Measurements from ENCODE around the gene CEP57L1.

CEP57L1 gene

DNA sequence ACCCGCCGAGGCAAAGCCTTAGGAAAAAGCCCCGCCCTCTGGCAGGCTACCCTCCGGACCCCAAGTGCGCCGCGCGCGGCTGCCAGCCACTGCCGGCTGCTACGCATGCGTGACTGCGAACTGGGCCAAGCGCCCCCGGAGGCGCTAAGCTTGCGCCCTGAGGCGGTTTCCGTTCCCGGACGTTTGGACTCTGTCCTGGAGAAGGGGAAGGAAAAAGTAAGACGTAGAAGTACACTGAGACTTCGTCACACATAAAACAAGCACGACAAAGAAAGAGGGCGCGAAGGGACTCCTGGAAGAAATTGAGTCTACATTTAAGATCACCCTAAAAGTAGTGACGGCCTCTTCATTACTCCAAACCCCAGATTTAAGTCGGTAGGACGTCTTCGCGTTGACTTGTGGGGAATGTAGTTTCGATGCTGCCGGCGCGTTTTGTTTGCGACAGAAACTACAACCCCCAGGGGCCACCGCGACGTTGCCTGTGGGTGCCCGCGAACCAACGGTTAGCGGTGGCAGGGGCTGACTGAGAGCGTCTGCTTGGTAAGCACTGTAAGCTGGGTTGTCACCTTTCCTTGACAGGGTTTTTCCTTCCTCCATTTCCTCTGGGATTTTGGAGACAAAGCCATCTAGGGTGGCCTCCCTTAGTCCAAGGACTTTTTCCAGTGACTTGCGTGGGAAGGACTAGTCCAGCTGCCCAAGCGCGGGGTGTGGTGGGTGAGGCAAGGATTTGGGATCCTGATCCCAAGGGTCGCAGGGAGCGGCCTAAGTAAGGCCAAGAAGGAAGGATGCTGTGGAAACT lies at the start of gene CEP57L1:
CEP57L1 (plus strand) TSS at position 472 of the 799 bp plus-strand sequence. CDS start 49,715 bp downstream, outside the sequence.
- peak; percentile 98 for DNase-seq

DNA sequence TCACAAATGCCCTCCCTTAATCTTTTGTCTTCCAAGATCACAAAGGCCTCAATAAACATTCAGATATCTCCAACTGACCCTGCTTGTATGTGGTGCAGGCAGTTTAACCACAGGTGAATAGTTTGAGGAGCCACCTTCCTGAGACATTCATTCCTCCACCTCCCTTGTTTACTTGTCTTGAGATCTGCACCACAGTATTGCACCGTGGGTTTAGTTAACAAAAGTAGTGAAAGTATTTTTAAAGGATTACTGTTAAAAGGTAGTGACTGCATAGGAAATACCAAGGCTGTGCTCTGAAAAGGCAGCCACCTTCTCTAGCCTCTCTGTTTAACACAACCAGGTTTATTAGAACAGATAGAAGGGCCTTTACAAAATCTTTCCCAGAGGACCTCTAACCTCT lies 47.1 kb upstream of the CEP57L1 start:
- no peak for DNase-seq

DNA sequence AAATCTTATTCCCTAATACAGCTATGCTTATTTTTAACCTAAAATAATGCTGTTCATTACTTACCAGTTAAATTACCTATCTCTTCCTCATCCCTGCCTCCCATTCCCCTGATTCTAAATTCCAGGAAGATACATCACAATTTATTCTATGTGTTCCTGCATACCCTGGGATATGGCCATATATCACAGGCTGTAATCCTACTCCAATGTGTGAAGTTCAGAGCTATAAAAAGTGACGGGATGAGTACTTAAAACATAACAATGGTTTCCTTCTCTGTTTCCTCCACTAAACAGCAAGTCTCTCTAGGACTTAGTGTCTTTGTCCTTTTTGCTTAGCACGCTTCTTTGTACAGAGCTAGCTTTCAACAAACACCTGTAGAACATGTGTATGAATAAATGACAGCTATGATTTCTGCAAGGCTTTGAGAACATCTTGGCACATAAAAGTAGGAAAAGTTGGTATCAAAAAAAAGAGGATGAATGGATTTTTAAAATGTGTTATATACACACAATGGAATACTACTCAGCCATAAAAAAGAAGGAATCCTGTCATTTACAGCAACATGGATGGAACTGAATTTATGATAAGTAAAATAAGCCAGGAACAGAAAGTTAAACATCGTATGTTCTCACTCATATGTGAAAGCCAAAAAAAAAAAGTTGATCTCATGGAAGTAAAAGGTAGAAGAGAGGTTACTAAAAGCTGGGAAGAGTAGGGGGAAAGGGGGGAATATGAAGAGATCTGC lies 46.5 kb upstream of the CEP57L1 start:
- no peak for DNase-seq

DNA sequence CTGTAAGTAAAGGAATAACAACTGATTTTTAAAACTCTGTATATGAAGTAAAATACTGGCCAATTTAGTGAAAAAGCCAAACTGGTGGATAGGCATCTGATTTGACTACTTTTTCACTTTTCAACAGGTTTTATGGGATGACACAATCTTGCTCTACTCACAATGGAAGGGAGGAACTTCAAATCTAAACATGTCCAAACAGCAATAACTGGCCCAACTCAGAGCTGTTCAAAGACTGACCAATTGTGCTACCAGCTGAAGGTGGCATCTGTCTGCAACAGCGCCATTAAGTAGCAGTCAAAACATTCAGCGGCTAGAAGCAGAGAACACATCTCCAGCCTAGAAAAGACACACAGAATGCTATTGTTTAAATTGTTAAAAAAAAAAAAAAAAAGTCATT lies 45.3 kb upstream of the CEP57L1 start:
- DNase-seq, result peak; percentile 4

DNA sequence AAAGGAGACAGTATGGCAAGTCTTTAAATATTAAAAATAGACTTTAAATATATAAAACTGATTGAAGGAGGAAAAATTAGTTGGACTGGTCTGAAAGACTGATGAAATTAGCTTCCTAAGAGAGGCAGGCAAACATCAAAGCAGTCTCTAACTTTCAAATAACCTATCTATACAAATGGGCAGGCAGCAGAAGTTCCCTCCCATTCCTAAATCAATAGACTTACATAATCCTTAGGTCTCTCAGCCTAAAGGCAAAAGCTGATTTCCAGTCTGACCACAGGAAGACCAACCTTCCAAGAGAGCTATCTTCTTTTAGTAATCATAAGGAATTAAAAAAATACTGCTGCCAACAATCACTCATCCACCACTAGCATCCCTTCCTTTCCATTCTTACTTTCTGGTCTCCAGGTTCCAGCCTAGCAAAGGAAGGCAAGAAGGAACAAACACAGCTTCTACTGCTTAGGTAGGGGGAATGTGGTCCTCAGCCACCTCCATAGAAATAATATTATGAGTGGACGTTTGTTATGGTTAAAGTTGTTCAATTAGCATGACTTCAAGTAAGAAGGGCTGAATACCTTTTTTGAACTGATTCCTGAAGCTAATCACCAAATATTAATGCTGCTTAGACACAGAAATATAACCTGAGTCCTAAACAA lies 44.7 kb upstream of the CEP57L1 start:
- no peak for DNase-seq

DNA sequence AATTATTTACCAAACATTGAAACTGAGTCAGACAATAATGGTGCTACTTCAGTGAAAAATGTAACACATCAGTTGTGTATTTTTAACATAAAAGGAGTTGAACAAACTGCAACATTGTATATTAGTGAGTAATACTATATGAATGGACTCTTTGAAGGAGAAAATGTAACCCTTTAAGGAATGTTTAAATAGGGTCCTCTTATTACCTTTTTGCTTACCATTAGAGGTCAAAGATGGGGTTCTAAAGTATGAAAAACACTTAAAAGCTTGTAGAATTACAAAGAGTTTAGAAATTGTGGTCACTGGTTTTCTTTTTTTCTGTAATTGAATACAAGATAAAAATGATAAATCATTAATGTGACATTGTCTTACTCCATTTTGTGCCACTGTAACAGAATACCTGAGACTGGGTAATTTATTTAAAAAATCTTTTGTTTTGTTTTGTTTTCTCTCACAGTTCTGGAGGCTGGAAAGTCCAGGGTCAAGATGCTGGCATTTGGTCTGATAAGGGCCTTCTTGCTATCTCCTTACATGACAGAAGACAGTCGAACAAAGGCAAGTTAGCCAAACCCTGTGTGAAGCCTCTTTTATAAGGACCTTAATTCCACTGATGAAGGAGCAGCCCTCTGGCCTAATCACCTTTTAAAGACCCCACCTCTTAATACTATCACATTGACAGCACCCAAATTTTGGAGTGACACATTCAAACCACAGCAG lies 43.8 kb upstream of the CEP57L1 start:
- no peak for DNase-seq

DNA sequence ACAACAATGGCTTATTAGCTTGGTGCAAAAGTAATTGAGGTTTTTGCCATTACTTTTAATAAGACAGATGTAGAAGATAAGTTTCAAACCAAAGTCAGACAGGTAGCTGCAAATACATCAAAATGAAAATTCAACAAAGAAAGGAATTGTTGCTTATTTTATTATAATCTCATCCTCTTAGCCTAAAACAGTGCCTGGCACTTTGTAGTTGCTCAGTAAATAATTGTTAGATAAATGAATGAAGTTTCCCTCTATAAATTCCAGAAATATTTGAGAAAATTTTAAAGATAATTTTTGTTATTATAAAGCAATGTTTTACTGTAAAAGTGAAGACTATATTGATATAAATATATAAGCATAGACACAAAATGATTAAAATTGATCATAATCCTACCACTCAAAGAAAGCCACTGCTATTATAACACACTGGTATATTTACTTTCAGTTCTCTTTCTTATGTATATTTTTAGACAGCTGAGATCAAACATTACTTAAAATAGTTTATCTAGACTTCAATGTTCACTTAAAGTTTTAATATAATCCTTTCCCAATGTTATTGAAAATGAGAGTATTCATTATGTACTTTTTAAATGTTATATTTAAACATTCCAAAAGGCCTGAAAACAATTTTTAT lies 43.2 kb upstream of the CEP57L1 start:
- no peak for DNase-seq

DNA sequence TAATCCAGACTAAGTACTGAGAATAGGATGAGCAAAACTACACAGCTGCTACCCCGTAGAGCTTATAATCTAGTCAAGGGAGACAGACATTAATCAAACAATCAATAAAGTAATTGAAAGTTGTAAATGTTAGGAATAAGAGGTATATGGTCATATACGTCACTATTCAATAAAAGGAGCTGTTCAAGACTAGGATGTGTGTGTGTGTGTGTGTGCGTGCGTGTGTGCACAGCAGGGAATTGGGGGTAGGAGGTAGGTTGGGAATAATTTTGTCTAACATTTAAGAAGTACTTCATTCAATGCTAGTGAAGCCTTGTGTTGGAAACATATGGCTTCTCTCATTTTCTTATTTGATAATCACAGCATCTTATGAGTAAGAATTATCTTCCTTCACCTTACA lies 42.5 kb upstream of the CEP57L1 start:
- no peak for DNase-seq

DNA sequence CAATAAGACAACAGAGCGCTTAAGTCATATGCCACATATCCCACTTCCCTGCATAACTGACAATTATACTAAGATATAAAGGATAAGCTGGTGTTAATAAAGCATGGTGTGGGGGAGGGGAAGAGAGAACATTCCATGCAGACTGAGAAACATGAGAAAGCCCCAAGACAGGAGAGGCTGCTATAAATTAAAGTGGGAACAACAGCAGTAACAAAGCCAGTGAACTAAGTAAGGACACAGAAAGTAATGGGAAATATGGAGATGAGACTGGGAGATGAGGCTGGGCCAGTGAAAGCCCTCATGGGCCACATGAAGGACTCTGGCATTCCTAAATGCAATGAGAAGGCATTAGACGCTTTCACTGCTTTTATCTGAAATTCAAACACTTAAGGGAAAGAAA lies 42.0 kb upstream of the CEP57L1 start:
- DNase-seq, result no peak

DNA sequence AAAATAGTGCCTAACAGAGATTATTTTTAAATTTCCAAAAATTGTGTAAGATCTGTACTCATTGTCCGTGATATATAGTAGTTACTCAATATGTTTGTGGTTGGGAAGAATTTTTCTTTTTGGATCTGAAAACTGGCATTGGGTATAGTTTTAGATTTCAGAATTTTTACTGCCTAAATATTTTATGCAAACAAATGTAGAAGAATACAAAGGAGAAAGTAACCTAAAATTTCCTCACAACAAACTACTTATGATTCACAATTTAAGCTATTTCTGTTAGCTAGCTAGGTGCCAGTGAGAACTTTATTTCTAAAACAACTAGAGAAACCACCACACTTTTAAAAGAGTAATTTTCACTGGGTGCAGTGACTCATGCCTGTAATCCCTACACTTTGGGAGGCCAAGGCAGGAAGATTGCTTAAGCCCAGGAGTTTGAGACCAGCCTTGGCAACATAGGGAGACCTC lies 39.5 kb upstream of the CEP57L1 start:
- no peak for DNase-seq

DNA sequence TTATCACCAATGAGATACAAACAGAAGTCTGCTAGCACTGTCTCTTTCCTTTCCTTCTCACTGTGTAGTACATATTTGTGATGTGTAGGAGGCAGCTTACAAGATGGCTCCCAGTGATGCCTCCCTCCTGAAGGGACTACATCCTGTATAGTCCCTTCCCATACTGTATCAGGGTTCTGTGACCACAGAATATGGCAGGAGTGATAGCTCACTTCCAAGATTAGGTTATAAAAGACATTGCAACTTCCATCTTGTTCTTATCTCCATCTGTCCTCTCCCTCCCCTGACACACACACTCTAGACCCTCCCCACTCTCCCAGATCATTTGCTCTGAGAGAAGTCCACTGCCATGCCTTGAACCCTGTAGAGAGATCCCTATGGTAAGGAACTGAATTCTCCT lies 38.6 kb upstream of the CEP57L1 start:
- DNase-seq, result no peak

DNA sequence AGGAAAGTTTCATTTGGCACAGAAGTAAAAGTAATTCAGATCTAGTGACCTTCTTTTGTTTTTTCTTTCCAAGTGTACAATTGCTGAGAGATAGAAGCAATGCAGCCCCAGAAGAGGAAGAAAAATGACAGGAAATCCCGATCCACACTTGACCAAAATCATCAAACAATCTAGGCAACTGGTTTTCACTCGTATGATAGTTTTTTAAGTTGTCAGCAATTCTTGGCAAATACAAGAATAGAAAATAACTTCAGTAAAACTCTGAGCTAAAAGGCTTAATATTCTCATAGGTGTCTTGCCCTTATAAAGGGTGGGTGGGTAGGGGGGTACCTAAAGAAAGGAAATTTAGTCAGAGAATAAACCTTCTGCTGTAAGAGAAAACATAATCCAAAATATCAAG lies 36.7 kb upstream of the CEP57L1 start:
- DNase-seq, result no peak

DNA sequence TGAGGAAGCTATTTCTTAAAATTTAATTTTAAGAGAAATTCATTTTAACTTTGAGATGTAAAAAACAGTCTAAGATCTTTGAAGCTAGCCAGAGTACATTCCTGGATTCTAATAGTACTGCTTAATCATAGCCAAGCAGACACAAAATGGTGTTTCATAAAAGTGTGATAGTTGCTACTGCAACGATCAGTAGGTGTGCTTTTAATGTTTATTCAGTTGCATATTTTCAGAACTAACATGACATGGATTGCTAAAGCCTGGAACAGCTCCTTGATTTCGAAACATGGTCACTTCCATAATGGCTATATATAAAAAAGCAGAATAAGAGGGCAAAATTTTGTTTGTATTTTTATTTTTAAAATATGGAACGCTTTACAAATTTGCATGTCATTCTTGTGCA lies 36.2 kb upstream of the CEP57L1 start:
- DNase-seq, result peak; percentile 64

DNA sequence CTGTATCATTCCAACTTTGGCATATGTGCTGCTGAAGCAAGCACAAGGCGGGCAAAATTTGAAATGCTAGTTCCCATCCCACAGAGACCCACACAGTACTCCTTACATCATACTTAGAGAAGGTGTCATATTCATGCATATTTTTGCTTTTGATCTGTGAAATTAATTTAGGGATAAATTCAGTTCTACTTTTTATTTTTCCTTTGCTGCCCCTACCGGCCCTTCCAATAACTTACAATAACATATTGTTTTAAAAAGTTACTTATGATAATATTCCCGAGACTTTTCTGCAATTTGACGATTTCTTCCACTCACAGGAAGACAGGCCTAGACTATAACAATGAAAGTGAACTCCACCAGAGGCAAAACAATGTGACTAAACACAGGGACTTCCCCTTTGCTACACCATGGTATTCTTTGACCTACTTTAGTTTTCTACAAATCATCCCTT lies 35.7 kb upstream of the CEP57L1 start:
- peak; percentile 76 for DNase-seq

DNA sequence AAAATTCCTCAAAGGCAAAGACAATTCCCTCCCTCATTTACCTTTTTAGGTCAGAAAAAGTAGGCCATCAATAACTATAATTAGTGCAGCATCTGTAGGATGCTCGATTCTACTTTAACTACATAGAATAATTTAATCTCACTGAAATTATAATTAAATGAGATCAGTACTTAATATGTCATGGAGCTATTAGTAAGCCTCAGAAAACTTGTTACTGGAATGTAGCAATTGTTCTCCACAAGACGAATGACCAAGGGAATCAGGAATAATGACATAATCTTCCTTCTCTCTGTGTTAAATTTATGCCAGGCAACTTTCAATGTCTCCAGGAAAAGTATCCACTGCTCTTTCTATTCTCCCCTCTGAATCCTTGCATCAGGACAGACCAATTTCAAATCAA lies 34.7 kb upstream of the CEP57L1 start:
- peak; percentile 38 for DNase-seq

DNA sequence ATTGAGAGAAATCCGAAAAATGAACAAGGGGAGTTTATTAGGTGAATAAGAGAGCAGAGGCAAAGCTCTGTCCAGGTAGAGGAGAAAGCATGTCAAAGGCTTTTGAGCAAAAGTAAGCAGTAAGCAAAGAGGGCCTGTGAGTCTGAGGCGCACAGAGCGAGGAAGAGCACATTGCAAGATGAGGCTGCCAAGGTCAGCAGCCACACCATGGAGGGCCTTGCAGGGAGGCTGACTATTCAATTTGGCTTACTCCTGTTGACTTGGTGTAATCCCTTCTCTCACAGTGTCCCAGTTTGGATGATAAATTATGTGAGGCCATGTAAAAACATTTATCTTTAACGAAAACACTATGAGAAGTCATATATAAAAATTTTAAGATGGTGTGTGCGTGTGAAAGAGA lies 33.1 kb upstream of the CEP57L1 start:
- DNase-seq, result no peak

DNA sequence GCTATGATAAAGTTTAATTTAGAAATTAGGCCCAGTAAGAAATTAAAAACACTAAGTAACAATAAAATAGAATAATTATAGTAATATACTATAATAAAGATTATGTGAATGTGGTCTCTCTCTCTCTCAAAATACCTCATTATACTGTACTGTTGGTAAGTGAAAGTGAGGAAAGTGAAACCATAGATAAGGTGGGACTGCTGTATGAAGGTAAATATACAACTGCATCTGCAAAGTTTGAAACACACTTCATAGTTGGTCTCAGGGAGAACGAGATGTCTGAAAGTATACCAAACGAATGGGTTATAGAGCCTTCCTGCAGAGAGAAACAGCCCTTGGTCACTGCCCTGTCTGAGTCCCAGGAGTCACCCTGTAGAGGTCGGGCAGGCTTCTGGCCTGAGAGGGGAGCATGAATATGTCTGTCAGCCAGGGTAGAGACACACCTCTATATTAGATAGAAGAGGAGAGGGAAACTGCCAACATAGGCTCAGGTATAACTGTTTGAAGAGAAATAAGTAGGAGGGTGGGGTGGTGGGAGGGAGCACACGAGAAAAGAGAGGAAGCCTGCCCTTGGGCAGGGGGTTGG lies 32.4 kb upstream of the CEP57L1 start:
- DNase-seq, result no peak

DNA sequence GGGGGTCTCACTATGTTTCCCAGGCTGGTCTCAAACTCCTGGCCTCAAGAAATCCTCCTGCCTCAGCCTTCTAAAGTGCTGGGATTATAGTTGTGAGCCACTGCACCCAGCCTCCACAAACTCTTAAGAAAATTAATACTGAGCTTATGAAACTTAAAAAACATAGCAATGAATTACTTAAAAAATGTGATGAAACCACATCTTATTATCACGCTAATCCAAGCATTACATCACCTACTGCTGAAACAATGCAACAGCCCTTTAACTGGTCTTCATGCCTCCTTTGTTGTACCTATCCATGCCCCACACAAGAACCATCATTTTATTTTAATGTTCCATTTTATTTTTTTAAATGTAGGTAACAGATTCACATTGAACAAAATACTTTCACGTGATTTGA lies 25.6 kb upstream of the CEP57L1 start:
- peak; percentile 73 for DNase-seq

DNA sequence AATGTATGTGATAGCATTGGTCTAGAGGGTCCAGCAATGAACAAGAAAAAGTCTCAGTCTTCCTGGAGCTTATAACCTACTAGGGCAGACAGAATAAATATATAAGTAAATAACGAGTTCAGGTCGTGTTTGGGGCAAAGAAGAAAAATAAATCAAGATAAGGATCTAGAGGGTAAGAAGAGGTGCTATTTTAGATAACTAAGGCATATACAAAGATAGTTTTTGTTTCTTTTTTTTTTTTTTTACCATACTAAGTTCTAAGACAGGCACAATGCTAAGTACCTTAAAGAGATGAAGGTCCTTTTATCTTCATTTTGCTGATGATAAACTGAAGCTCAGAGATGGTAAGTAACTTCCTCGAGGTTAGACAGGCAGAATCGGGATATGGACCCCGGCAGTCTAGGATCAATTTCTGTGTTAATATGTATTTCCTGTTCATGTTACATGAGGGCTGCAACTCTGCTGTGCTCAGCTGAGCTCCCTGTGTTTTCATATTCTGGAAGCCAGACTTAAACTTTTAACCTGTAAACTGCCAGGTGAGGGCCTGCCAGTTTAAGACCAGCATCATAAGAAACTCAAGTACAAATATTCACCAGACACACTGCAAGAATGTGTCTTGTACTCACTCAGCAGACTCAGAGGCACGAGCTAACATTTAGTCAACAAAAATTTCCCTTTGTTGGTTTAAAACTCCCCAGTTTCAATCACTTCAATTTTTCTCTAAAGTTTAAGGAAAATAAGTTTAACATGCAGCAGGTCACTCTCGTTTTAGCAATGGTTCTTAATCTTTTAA lies 24.0 kb upstream of the CEP57L1 start:
- no peak for DNase-seq

DNA sequence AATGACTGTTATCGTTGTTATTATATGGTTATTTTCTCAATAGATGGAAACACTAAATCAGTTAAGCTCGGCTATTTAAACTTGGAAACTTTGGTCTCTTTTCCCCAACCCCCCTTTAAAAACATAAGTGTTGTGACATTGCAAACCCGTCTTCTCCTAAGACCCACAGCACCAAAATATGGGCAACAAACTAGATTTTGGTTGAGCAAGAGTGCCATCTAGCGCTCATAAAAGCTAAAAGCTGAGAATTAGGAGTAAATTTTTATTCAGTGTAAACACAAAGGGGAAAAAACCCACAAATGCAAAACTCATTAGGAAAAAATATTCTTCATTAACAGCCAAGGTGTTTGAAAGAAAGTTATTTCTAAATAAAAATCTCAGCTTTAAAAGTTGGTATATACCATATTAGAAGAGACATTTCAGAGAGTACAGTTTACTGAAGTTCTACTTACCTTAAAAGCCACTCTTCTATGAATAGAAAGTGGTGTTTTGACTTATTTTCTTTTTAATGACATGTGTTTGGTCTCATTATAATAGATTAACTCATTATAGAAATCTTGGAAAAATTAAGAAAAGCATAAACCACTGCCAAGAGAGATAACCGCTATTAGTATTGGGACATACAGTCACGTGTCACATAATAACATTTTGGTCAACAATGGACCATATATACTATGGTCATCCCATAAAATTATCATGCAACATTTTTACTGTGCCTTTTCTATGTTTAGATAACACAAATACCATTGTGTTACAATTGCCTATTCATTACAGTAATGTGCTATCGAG lies 21.8 kb upstream of the CEP57L1 start:
- peak; percentile 73 for DNase-seq

DNA sequence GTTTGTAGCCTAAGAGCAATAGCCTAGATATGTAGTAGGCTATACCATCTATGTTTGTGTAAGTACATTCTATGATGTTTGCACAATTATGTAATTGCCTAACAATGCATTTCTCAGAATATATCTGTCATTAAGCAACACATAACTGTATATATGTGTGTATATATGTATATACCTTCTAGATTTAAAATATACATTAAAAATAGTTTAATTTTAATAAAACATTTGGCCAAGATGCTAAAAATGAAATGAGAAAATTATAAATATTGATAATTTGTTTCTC lies 21.2 kb upstream of the CEP57L1 start:
- no peak for DNase-seq

Data from inflammatory macrophage treated with lipopolysaccharide for 4 hours (primary cell).